Measurements from ENCODE around the gene BLVRB. TPM values are rescaled to one million over a fixed set of nuclear protein-coding genes. Genes with fewer than 3 reads are reported as not detected.
A peak's percentile ranks its signal among the peaks of the same experiment; 100 is the strongest.
"Not testable (repeated sequence)": the region's sequence is repeated elsewhere in the genome, so short reads cannot be mapped to it uniquely, and the experiment has no call there.

Gene BLVRB
- total RNA-seq, 1 experiment from 2014 or later: 649 TPM

DNA sequence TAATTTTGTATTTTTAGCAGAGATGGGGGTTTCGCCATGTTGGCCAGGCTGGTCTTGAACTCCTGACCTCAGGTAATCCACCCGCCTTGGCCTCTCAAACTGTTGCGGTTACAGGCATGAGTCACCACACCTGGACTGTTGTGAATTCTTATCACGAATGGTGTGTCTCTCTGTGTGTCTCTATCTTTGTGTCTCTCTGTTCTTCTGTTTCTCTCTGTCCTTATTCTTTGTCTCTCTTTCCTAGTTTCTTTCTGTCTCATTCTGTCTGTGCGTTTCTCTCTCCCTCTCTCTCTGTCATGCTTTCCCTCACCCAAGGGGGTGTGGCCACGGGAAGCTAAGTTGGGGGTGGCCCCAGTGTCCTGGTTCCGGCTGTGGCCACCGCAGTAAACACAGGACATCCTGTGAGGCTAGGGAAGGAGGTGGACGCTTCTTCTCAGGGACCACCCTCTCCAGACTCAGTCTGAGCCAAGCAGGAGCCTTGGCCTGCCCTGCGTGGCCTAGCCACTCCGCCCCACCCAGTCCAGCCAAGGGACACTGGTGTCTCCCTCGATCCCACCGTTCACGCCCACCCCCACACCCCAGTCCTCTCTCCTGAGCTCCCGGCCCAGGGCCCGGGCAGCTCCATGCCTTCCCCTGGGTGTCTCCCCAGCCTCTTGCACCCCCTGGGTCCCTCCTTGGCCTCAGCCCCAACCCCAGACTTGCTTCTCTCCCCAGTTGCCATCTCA lies 48.5 kb downstream of the BLVRB start:
- in situ Hi-C loops (cut with HindIII; ENCODE audit: low pct_unique_long_range_greater_than_20kb, low sequenced_read_pairs): no loop called here
- peak; percentile 21 for DNase-seq (ENCODE audit: low read depth)

DNA sequence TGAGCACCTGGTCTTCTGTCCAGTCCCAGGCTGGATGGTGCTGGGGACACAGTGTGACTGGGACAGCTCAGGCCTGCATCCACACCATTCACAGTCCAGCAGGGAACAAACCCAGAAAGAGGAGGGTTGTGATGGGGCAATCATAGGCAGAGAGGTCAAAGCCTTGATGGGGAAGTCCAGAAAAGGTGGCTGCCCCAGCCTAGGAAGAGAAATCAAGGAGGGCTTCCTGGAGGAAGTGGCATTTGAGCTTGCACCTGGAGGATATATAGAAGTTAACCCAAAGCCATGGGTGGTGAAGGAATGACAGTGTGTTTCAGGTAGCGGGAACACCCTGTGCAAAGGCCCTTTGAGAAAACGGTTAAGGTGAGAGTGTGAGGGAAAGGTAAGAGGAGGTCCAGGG lies 49.8 kb downstream of the BLVRB start:
- no peak for DNase-seq (ENCODE audit: low read depth)
- in situ Hi-C loops (cut with HindIII; ENCODE audit: low pct_unique_long_range_greater_than_20kb, low sequenced_read_pairs): no loop called here

DNA sequence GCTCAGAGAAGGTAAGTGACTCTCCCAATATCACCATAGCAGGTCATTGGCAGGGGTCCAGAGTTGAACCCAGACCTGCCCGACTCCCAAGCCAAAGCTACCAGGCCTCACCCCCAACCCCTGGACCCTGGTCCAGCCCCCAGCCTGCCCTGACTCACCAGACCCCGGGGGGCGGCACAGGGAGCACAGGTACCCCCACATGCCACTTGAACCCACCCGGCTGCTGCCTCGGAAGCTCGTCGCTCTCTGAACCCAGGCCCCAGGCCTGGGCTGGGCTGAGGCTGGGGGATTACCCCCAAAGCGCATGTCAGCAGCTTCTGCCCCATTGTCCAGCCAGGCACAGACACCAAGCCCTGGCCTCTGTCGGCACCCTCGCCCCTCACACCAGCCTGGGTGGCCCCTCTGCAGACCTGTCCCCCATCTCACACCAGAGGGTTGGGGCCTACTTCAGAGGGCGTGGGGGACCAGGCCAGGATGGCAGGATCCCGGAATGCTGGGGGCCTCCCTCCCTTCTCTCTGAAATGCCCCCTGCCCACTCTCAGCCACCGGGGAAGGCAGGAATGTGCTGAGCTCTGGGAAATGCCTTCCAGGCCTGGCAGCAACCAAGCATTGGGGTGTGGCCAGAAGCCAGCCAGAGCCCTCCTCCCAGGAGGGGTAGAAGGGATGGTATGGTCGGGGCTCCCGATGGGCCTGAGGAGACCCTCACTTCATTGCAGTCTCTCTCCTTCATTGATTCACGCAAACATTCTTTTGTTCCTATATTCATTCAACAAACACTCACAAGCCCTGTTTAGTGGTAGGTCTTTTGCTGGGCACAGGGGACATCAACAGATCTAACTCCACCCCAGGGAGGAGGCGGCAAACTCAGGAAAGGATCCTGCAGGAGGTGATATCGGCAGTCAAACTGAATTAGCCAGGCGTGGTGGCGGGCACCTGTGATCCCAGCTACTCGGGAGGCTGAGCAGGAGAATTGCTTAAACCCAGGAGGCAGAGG lies 50.7 kb downstream of the BLVRB start:
- DNase-seq (ENCODE audit: low read depth): no peak
- in situ Hi-C loops (cut with HindIII; ENCODE audit: low pct_unique_long_range_greater_than_20kb, low sequenced_read_pairs): no loop called here

DNA sequence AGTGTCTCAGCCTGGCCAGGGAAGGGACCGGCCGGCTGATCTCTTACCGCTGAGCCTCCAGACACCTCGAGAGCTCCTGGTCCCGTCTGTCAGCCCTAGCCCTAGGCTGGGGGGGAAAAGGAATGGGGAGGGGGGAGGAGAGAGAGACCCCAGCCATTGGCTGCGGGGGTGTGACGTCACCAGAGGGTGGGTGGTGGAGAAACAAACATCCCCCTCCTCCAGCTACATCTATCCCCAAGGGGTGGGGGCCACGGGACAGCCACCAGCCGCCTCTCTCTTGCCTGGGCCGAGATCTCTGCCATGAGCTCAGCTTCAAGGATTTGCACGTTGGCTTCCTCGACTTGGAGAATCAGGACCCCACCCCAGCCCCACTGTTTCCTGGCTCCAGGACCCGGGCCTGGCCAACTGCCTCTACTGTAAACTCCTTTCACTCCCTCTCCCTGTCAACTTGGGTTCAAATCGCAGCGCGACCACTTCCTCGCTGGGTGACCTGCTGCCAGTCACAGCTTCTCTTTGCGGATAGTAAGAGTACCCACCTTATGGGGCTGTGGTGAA lies 52.2 kb downstream of the BLVRB start, which contains the start of gene PRX:
PRX (minus strand) TSS at position 88 of the 555 bp plus-strand sequence. CDS start 5,446 bp downstream, outside the sequence.
- in situ Hi-C loops (cut with HindIII; ENCODE audit: low pct_unique_long_range_greater_than_20kb, low sequenced_read_pairs): no loop called here
- DNase-seq (ENCODE audit: low read depth): no peak

DNA sequence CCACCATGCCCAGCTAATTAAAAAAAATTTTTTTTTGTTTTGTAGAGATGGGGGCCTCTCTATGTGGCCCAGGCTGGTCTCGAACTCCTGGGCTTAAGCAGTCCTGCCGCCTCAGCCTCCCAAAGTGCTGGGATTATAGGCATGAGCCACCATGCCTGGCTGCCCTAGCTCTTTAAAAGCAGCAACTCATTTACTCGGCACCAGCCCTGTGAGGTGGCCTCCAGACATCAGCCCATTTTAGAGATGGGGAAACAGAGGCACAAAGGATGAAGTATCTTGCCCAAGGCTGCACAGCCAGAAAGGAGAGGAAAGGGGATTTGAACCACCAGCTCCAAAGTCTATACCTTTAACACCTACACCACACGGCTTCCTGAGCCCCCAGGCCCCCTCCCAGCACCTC lies 52.7 kb downstream of the BLVRB start:
- in situ Hi-C loops (cut with HindIII; ENCODE audit: low pct_unique_long_range_greater_than_20kb, low sequenced_read_pairs): no loop called here

DNA sequence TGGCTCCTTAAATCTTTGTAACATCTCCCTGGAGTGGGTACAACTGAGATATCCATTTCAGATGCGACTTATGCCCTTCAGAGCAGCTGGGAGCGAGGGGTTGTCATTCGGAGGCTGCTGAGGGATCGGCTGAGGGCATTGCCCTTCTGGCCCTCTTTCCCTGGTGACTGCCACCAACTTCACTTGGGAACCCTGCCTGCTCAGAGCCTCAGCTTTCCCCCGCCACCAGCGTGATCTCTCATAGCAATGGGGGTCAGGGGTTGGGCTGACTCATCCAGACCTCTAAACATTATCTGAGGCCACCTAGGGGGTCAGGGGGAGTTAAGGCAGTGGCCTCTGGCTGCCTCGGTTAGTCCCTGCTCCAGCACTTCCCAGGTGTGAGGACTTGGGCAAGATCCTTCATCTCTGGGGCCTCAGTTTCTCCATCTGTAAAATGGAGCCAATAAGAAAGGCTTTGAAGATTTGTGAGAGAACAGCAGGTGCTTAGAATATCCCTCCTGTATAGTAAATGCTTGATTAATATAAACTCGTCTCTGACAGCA lies 53.5 kb downstream of the BLVRB start:
- DNase-seq (ENCODE audit: low read depth): no peak
- in situ Hi-C loops (cut with HindIII; ENCODE audit: low pct_unique_long_range_greater_than_20kb, low sequenced_read_pairs): no loop called here

More for the DNA sequence above, 52.7 kb downstream of the BLVRB start:
- no peak for DNase-seq (ENCODE audit: low read depth)

DNA sequence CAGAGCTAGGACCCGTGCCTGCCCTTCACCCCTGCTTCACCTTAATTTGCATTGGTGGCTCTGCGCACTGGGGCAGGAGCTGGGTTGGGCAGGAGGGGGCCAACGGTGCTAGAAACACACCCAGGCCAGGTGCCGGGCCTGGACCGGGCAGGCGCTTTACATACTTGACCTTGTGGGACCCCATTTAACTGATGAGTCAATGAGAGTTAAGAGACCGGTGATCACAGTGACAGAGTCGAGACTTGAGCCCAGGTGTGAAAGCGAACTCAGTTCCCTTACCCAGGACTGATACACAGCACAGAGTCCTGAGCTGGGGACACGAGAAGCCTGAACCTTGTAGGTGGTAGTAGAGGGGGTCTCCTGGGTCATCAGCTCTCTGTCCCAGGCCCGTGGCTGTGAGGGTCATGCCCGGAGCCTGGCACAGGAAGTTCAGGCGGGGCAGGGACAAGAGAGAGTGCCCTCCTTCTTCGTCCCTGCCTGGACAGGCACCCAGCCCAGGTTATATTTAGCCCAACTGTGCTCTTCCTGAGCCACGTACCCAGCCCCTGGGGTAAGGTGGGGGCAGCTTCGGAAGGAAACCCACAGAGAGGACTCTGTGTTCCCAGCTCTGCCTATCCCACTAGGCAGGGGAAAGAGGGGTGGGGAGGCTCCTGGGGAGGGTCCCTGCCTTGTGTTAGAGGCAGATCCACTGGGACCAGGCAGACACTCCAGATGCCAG lies 54.3 kb downstream of the BLVRB start:
- in situ Hi-C loops (cut with HindIII; ENCODE audit: low pct_unique_long_range_greater_than_20kb, low sequenced_read_pairs): no loop called here
- no peak for DNase-seq (ENCODE audit: low read depth)

DNA sequence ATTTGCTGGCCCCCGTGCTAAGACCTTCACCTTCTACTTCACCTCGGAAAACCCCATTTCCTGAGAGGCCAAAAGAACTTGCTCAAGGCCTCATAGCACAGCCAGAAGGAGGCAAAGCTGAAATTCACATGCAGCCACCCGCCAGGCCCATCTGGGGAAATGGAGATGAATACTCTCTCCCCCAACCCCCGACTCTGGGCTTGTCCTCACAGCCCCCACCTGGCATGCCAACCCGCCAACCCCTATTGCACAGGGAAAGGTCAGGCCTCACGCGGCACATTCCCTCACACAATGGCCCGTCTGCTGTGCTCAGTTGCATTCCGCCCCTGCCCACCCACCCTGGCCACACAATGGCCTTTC lies 55.5 kb downstream of the BLVRB start:
- no peak for DNase-seq (ENCODE audit: low read depth)
- in situ Hi-C loops (cut with HindIII; ENCODE audit: low pct_unique_long_range_greater_than_20kb, low sequenced_read_pairs): no loop called here

DNA sequence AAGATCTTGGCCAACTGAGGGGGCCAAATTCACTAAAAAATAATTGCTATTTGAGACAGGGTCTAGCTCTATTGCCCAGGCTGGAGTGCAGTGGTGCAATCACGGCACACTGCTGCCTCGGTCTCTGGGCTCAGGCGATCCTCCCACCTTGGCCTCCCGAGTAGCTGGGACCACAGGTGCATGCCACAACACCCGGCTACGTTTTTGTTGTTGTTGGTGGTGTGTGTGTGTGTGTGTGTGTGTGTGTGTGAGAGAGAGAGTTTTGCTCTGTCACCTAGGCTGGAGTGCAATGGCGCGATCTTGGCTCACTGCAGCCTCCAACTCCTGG lies 57.0 kb downstream of the BLVRB start:
- in situ Hi-C loops (cut with HindIII; ENCODE audit: low pct_unique_long_range_greater_than_20kb, low sequenced_read_pairs); DNase-seq (ENCODE audit: low read depth): not testable (repeated sequence)

DNA sequence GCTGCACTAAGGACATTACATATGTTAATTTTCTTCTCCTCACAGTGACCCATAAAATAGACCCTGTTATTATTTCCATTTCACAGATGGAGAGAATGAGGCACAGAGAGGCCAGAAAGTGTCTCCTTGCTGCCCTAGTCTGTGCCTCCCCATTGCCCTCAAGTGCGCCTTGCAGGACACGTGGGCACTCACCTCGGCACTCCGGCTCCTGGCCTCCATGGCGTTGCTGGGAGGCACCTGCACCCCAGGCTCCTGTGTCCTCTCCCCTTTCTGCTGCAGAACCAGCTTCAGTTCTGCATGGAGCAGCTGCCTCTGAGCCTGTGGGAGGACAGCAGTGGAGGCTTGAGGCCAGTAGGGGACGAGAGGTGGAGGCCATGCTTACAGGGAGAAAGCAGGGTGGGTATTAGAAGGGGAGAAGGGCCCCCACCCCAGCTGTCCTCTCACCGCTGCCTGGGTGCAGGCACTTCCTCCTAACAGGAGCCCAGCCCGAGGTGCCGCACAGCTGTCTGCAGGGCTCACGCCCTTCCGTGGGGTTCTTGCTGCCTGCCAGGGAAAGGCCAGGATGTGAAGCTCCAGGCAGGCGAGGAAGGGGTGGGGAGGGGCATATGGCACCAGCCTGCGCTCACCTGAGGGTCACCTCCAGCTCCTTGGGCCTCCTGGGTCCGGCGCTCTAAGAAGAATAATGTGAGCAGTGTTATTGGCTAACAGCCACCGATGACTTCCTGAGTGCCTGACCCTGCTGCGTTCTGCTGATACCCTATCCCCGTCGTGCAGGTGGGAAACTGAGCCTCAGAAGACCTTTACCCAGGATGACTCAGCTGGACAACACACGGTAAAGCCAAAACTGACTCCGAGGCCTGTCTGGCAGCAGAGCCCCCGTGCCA lies 57.6 kb downstream of the BLVRB start:
- in situ Hi-C loops (cut with HindIII; ENCODE audit: low pct_unique_long_range_greater_than_20kb, low sequenced_read_pairs): no loop called here
- no peak for DNase-seq (ENCODE audit: low read depth)

DNA sequence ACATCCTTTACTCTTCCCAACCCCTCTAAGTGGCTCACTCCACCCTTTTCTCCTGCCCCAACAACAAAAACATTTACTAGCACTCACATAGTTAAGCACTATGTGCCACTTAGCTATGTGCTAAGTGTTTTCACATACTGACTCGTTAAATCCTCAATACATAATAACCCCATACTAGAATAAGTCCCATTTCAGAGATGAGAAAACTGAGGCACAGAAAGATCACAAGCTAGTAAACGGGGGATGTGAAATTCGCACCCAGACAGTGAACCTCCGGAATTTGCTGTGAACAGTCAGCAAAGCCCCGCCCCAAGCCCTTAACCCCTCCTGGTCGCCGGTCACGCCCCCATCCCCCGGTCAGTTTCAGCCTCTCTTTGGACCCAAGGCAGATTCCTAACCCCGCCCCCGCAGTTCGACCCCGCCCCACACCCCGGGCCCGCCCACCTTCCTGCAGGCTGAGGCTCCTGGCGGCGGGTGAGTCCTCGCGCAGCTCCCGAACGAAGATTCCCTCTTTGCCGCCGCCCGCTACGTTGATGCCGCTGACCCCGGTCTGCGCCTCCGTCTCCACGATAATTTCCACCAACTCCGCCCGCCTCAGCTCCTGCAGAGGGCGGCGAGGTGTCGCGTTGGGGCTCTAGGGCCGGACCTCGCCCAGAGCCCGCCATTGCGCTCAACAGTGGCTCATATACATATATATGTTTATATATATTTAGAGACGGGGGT lies 62.1 kb downstream of the BLVRB start:
- in situ Hi-C loops (cut with HindIII; ENCODE audit: low pct_unique_long_range_greater_than_20kb, low sequenced_read_pairs): no loop called here
- DNase-seq (ENCODE audit: low read depth): peak; percentile 80

DNA sequence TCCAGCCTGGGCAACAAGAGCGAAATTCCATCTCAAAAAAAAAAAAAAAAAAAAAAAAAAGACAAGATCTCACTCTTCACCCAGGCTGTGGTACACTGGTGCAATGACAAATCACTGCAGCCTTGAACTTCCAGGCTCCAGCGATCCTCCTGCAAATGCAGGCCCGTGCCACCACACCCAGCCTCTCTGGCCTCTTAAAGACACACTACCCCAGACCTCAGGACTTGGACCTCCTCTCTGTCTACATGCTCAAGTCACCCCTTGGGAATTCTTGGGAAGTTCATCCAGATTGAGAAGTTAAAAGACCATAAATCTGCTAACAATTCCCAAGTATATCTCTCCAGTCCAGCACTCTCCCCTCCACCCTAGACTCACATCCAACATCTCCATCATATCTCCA lies 65.0 kb downstream of the BLVRB start:
- in situ Hi-C loops (cut with HindIII; ENCODE audit: low pct_unique_long_range_greater_than_20kb, low sequenced_read_pairs): no loop called here
- no peak for DNase-seq (ENCODE audit: low read depth)

DNA sequence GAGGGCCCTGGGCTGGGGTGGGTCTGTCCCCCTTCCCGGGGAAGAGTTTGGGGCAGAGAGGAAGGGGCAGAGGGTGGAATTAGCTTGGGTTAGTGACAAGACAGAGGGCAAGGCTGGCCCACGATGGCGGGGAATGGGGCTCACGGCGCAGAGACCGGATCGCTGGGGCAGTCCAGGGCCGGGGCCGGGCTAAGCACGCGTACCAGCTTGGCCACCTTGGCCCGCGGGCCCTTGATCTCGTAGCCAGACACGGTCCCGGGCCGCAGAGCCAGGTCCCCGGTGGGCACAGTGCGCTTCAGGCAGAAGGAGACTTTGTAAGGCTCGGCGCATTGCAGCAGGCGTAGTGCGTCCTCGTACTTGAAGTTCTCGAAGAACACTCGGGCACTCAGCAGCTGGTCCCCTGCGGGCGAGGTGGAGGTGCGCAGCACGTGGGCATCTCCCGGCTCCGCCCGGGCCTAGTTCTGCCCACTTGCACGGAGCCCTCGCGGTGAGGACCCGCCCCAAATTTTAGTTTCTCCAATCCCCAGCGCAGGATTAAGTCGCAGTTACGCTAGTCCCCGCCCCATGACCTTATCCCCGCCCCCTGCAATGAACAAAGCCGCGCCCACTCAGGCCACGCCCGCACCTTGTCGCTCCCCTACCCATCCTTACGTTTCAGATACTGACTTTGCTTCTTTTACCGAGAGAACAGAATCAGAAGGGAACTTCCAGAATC lies 67.0 kb downstream of the BLVRB start:
- in situ Hi-C loops (cut with HindIII; ENCODE audit: low pct_unique_long_range_greater_than_20kb, low sequenced_read_pairs): no loop called here
- no peak for DNase-seq (ENCODE audit: low read depth)
